Thyroid gland (tissue), 4 donors: ENCODE measurements around the gene CLSTN1. TPM values are rescaled to one million over a fixed set of nuclear protein-coding genes. Genes with fewer than 3 reads are reported as not detected.

Source experiments
- DNase-seq, 2 donors: peaks; one replicate each; pipeline ENCODE4 v3.0.0-alpha.2; 2019
- H3K27ac ChIP-seq, 3 donors: fragments of 200-600 bp; sonication (generic); 1 replicate in 2 of 3; 2 replicates in 1 of 3; pipeline ENCODE4 v1.5.1; 2016 to 2019; ENCODE audit warnings: mild to moderate bottlenecking in 1 of 3, moderate library complexity in 1 of 3
- H3K27me3 ChIP-seq: fragments of 200-600 bp; sonication (generic); one replicate; pipeline ENCODE4 v1.5.1; 2019
- H3K36me3 ChIP-seq, 2 donors: fragments of 200-600 bp; sonication (generic); one replicate each; pipeline ENCODE4 v1.5.1; 2016 to 2019
- H3K4me1 ChIP-seq, 2 donors: fragments of 200-600 bp; sonication (generic); one replicate each; pipeline ENCODE4 v1.5.1; 2017 to 2019
- H3K4me3 ChIP-seq, 3 donors: fragments of 200-600 bp; sonication (generic); replicated peaks in 1 of 3; 1 replicate in 2 of 3; 2 replicates in 1 of 3; pipeline ENCODE4 v1.5.1; 2016; ENCODE audit warnings: mild to moderate bottlenecking in 1 of 3
- H3K9me3 ChIP-seq: fragments of 200-600 bp; sonication (generic); one replicate; pipeline ENCODE4 v1.5.1; 2017
- CTCF ChIP-seq, 6 experiments: fragments of 200-600 bp in 3 of 6; fragments of 450-650 bp in 3 of 6; sonication (generic) in 3 of 6; IDR thresholded peaks; one replicate each; pipeline ENCODE4 v1.5.1; 2016 to 2019; ENCODE audit warnings: antibody characterized with exemption in 6 of 6, mild to moderate bottlenecking in 2 of 6, inconsistent platforms in 1 of 6, moderate library complexity in 1 of 6
- POLR2A ChIP-seq, 2 donors: fragments of 450-650 bp; IDR thresholded peaks; one replicate each; pipeline ENCODE4 v1.6.1; 2017; ENCODE audit warnings: antibody characterized with exemption in 2 of 2, mild to moderate bottlenecking in 2 of 2, moderate library complexity in 1 of 2
- WGBS, 2 donors: methylation state at CpG; one replicate each; pipeline ENCODE4 v1.1.5; 2017; 5-methylcytosine and 5-hydroxymethylcytosine counted together
- intact Hi-C: fragments of 100-400 bp; cut with DNase I; formaldehyde crosslinking; loops from one replicate; pipeline ENCODE4 v1.15.1; 2023
- total RNA-seq, 4 donors: library from RNA; depleted of rRNA; stranded (reverse); fragments of >200 nt; gene quantifications; one replicate each; pipeline ENCODE4 v1.2.3, GENCODE V29; 2016

CLSTN1 gene
- total RNA-seq, 4 donors from 2014 or later, result 59.5 to 85.0 (median 81.5) TPM

DNA sequence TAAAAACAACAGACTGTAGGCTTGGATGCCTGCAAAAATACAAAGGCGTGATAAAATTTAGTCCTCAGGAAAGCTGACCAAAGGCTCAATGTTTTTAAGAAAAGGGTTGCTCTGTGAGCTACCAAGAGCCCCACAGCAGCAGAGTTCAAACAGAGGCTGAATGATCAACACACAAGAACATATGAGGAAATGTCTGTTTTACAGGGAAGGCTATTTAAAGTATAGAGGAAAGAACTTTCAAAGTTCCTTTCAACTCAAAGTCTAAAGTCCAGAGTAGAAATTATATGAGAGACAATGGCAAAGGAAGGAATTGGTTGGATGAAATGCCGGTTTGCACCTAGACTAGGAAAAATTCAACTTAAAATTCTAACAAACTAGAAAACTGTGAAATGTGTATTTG, 8.6 kb downstream of the CLSTN1 start:
- intact Hi-C loops, result no loop called here
- Histone ChIP-seq H3K36me3 (no peaks in the 10 kb centered on the region), H3K4me1 (peaks cover 26 to 39% of the 10 kb centered on the region in 2 donors), H3K27me3 (no peaks in the 10 kb centered on the region), H3K27ac (peak overlapping the region; percentile 61 to 65 (median 62)), H3K9me3 (no peaks in the 10 kb centered on the region), H3K4me3 (no peak overlapping the region)
- 36 to 40% methylated on average over 2 of the region's 2 CpGs for WGBS, 2 donors
- no peak for DNase-seq
- TF ChIP-seq POLR2A (IDR thresholded peaks at IDR 0.05), result no peak
- TF ChIP-seq CTCF (IDR thresholded peaks at IDR 0.05), result no peak

- TF ChIP-seq POLR2A (IDR thresholded peaks at IDR 0.05) (no peak), CTCF (IDR thresholded peaks at IDR 0.05) (no peak)
- 89 to 90% methylated on average over 6 of the region's 6 CpGs for WGBS, 2 donors
- DNase-seq, result no peak
- intact Hi-C loops, result no loop called here
- Histone ChIP-seq H3K27me3 (no peaks in the 10 kb centered on the region), H3K4me3 (no peak overlapping the region), H3K9me3 (no peaks in the 10 kb centered on the region), H3K36me3 (no peaks in the 10 kb centered on the region), H3K27ac (peak overlapping the region; percentile 61 to 65 (median 62)), H3K4me1 (peaks cover 28 to 42% of the 10 kb centered on the region in 2 donors)
These were observed 9.1 kb downstream of the CLSTN1 start for GRCh38 chr1:9814619-9815018.

DNA sequence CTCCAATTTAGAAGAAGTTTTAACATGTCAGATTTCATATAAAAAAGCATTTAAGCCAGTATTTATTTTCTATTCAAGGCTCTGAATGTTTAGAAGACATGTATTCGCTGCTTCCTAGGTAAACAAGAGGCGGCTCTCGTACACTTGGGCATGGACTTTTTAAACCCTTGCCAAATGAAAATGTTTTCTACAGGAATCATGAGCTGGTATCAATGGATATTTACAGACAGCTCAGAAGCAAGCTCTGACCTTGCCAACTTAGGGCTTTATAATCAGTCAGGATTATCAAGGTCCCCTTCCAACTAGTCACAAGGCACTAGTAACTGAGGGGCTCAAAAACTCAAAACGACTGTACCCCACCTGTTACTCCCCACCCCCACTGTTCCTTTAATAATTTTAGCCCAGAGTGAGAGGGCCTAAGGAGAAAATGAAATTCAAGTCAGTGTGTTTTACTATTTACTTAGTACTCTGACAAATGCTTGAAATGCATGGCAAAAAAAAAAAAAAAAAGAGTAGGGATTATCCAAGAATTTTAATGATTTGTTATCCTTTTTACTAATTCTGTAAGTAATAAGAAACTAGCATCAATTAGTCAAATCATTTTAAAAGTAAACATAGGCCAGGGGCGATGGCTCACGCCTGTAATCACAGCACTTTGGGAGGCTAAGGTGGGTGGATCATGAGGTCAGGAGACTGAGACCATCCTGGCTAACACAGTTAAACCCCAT, 12.4 kb downstream of the CLSTN1 start:
- intact Hi-C loops, result no loop called here
- TF ChIP-seq CTCF (IDR thresholded peaks at IDR 0.05), result no peak
- no peak for TF ChIP-seq POLR2A (IDR thresholded peaks at IDR 0.05)
- no peak for DNase-seq
- H3K9me3 ChIP-seq, result no peaks in the 10 kb centered on the region
- peak overlapping the region; percentile 8 to 40 (median 21) for H3K27ac ChIP-seq
- 66 to 87% methylated on average over 6 of the region's 6 CpGs for WGBS, 2 donors
- H3K4me3 ChIP-seq, result no peak overlapping the region
- H3K27me3 ChIP-seq, result no peaks in the 10 kb centered on the region
- H3K4me1 ChIP-seq, result peaks cover 47 to 74% of the 10 kb centered on the region in 2 donors
- H3K36me3 ChIP-seq, result no peaks in the 10 kb centered on the region

GRCh38 chr1:9809100-9809510, 14.7 kb downstream of the CLSTN1 start:
- intact Hi-C loops, result no loop called here
- H3K36me3 ChIP-seq, result no peaks in the 10 kb centered on the region
- no peak overlapping the region for H3K4me3 ChIP-seq
- H3K27me3 ChIP-seq, result no peaks in the 10 kb centered on the region
- H3K9me3 ChIP-seq, result no peaks in the 10 kb centered on the region
- TF ChIP-seq POLR2A (IDR thresholded peaks at IDR 0.05) (no peak), CTCF (IDR thresholded peaks at IDR 0.05) (no peak)
- DNase-seq, result peak; percentile 62 to 71
- H3K27ac ChIP-seq, result peak overlapping the region in 2 of 3 donors; percentile 61 to 68
- H3K4me1 ChIP-seq, result peaks cover 53 to 75% of the 10 kb centered on the region in 2 donors
- WGBS, 2 donors, result 31 to 67% methylated on average over 3 to 8 of the region's 8 CpGs

- WGBS, 2 donors, result 66 to 84% methylated on average over 8 of the region's 8 CpGs
- no peak overlapping the region for H3K4me3 ChIP-seq
- intact Hi-C loops, result no loop called here
- no peaks in the 10 kb centered on the region for H3K27me3 ChIP-seq
- peaks cover 53 to 74% of the 10 kb centered on the region in 2 donors for H3K4me1 ChIP-seq
- H3K9me3 ChIP-seq, result no peaks in the 10 kb centered on the region
- TF ChIP-seq POLR2A (IDR thresholded peaks at IDR 0.05) (no peak), CTCF (IDR thresholded peaks at IDR 0.05) (no peak)
- H3K27ac ChIP-seq, result peak overlapping the region; percentile 58 to 68 (median 61)
- no peak for DNase-seq
- H3K36me3 ChIP-seq, result no peaks in the 10 kb centered on the region
These were observed 15.3 kb downstream of the CLSTN1 start for GRCh38 chr1:9808459-9808858.
